SK-N-MC (cell line): ENCODE data around the gene PHOSPHO1.

ENCODE experiments used
- EZH2 ChIP-seq: fragments of 200-600 bp; sonication (generic); IDR thresholded peaks from one replicate; pipeline ENCODE4 v1.6.1; 2017; ENCODE audit warnings: antibody characterized with exemption
- FOXP2 ChIP-seq: optimal IDR thresholded peaks from 2 replicates; pipeline ENCODE3; 2011; ENCODE audit warnings: mild to moderate bottlenecking, moderate library complexity; ENCODE audit not compliant: insufficient read depth; ENCODE audit errors: extremely low read length, control extremely low read depth
- POLR2AphosphoS5 ChIP-seq: IDR thresholded peaks from 2 replicates; pipeline ENCODE4 v1.6.1; 2012; ENCODE audit warnings: mild to moderate bottlenecking, low read depth, low read length, borderline replicate concordance

- no peak for TF ChIP-seq POLR2AphosphoS5
- no peak for TF ChIP-seq EZH2
- TF ChIP-seq FOXP2 = no peak
Observed at GRCh38 chr17:49249292-49249794, 18.8 kb upstream of the PHOSPHO1 start.
